Measurements from ENCODE around the gene POU2AF2.
"Not testable (repeated sequence)": the region's sequence is repeated elsewhere in the genome, so short reads cannot be mapped to it uniquely, and the experiment has no call there.

The POU2AF2 gene

GRCh38 chr11:111259896-111260295 is 14.4 kb downstream of the POU2AF2 start:
- DNase-seq, result no peak

GRCh38 chr11:111260811-111261210 is 15.3 kb downstream of the POU2AF2 start:
- no peak for DNase-seq

GRCh38 chr11:111264646-111265045 is 19.1 kb downstream of the POU2AF2 start:
- no peak for DNase-seq

- DNase-seq, result no peak
These were observed 19.9 kb downstream of the POU2AF2 start for GRCh38 chr11:111265421-111265820.

- DNase-seq, result not testable (repeated sequence)
These were observed 22.8 kb downstream of the POU2AF2 start for GRCh38 chr11:111268303-111268702.

GRCh38 chr11:111269146-111269868 is 23.8 kb downstream of the POU2AF2 start:
- no peak for DNase-seq

- DNase-seq, result no peak
These were observed 26.9 kb downstream of the POU2AF2 start for GRCh38 chr11:111272420-111272819.

- no peak for DNase-seq
These were observed 37.1 kb downstream of the POU2AF2 start for GRCh38 chr11:111282562-111283075.

GRCh38 chr11:111283945-111284481 is 38.5 kb downstream of the POU2AF2 start:
- no peak for DNase-seq

GRCh38 chr11:111285189-111286091 is 39.9 kb downstream of the POU2AF2 start:
- no peak for DNase-seq

- DNase-seq, result no peak
These were observed 46.2 kb downstream of the POU2AF2 start for GRCh38 chr11:111291764-111292163.

GRCh38 chr11:111292408-111292807 is 46.9 kb downstream of the POU2AF2 start:
- not testable (repeated sequence) for DNase-seq

GRCh38 chr11:111296196-111296595 is 50.7 kb downstream of the POU2AF2 start:
- no peak for DNase-seq

- no peak for DNase-seq
These were observed 52.2 kb downstream of the POU2AF2 start for GRCh38 chr11:111297696-111298095.

- DNase-seq, result no peak
These were observed 53.0 kb downstream of the POU2AF2 start, which contains the start of gene POU2AF3 for GRCh38 chr11:111298413-111299100. Gene POU2AF3 (plus strand): TSS chr11:111298546. CDS start chr11:111298582, 36 bp downstream.

GRCh38 chr11:111299101-111300026 is 53.8 kb downstream of the POU2AF2 start:
- DNase-seq, result no peak

GRCh38 chr11:111300569-111300968 is 55.0 kb downstream of the POU2AF2 start:
- no peak for DNase-seq

- DNase-seq, result no peak
These were observed 55.7 kb downstream of the POU2AF2 start for GRCh38 chr11:111301004-111301841.

GRCh38 chr11:111301842-111302118 is 56.3 kb downstream of the POU2AF2 start:
- DNase-seq, result no peak

- DNase-seq, result no peak
These were observed 56.8 kb downstream of the POU2AF2 start for GRCh38 chr11:111302298-111302697.

- DNase-seq, result no peak
These were observed 57.9 kb downstream of the POU2AF2 start for GRCh38 chr11:111303461-111303860.
